NCI-H1105 (cell line): Measurements from ENCODE around the gene MSI2.

ENCODE experiments used
- DNase-seq: peaks from one replicate; lab custom pipeline; 2025; lab: John Stamatoyannopoulos, UW

Gene MSI2

DNA sequence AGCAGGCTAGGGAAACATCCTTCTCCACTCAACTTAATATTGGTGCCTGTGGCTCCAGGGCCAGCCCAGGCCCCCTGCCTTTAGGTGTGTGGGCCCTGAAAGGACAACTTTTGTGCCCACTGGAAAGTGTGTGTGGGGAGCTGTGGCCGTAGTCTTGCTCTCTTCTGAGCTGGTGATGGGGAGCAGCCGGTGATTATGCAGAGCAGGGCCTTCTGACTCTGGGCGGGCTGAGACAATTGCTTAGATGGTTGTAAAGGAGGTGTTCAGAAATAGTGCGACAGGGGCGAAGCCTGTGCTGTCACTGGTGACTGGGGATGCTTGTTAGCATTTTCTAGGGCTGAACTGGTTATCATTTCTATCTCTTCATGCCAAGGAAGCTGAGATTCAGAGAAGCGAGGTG lies 62.6 kb downstream of the MSI2 start:
- DNase-seq, result no peak

- DNase-seq, result no peak
Observed at GRCh38 chr17:57319806-57320205, 63.5 kb downstream of the MSI2 start.

DNA sequence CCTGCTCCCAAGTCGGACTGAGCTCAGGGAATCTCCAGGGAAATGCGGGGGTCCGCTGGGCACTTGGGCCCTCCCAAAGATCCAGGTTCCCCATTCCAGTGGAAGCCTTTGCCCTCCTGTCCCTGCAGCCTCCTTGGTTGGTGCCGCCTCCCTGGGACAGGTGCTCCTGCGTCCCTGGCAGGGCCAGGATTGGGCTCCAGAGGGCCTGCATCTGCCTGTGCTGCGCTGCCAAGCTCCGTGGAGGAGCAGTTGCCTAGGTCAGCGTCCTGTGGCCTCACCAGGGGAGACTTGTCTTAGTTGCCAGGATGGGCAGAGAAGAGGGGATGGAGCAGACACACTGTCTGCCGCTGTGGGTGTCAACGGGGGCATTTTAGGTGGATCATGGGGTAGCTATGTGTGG lies 67.1 kb downstream of the MSI2 start:
- DNase-seq, result no peak

DNA sequence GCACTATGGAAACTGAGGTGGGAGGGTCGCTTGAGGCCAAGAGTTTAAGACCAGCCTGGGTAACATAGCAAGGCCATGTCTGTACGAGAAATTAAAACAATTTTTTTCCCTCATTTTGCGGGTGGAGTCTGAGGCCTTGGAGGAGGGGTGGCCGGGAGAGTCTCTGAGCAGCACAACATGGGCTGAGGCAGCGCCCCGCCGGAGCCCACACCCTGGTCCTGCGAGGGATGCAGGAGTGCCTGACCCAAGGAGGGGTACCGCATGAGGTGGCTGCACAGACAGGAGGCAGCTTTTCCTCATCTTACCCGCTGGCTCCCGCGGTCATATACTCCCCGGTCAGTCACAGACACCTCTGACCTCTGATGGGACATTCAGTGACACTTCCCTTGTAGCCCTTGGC lies 67.7 kb downstream of the MSI2 start:
- DNase-seq, result no peak

- DNase-seq, result no peak
Observed at GRCh38 chr17:57324631-57325030, 68.3 kb downstream of the MSI2 start.

DNA sequence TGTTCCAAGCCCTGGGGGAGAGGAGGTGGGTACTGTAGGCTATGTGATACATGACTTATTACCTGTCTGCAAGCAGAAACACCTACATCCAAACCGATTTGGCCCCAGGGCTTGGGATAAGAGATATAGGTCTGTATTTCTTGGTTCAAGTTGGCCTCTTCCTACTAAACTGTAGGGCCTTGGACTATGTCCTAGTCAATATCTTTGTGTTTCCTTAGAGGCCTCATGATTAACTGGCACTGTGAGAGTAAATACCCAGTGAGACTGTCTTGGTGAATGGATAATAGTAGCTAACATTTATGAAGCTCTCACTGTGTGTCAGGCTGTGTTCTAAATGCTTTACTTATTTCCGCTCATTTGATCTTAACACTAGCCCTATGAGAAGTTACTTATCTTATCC lies 70.0 kb downstream of the MSI2 start:
- no peak for DNase-seq

- no peak for DNase-seq
Observed at GRCh38 chr17:57326764-57327163, 70.4 kb downstream of the MSI2 start.

DNA sequence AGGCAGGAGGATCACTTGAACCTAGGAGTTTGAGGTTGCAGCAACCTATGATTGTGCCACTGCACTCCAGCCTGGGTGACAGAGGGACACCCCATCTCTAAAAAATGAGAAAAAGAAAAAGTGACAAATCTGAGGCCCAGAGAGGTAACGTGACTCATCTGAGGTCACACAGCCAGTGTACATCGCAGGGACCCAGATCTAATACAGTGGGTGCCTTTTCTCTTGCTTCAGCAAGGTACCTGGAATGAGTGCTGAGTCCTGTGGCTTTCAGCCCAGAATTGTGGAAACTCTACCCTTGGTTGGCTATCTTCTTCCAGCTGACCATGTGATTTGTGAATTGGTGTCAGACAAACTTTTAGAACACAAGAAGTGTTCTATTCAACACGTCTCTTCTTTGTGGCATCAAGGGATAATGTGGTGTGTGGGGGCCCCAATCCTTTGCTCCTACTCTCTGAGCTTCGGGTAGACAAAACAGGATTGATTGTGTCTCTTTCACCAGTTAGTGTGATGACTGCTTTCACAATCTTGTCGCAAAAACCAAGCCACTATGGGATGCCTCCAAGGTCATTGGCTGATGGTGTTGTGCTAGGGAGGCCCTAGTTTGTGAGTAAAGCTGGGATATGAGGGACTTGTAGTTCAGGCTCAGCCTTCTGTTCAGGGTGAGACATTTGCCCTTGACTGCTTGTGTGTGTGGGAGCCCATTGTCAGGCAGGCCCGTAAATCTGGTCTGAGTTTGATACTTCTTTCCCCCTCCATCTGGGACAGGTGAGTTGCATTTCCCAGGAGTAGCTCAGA lies 71.0 kb downstream of the MSI2 start:
- no peak for DNase-seq

GRCh38 chr17:57328109-57328882 lies 72.0 kb downstream of the MSI2 start:
- no peak for DNase-seq

DNA sequence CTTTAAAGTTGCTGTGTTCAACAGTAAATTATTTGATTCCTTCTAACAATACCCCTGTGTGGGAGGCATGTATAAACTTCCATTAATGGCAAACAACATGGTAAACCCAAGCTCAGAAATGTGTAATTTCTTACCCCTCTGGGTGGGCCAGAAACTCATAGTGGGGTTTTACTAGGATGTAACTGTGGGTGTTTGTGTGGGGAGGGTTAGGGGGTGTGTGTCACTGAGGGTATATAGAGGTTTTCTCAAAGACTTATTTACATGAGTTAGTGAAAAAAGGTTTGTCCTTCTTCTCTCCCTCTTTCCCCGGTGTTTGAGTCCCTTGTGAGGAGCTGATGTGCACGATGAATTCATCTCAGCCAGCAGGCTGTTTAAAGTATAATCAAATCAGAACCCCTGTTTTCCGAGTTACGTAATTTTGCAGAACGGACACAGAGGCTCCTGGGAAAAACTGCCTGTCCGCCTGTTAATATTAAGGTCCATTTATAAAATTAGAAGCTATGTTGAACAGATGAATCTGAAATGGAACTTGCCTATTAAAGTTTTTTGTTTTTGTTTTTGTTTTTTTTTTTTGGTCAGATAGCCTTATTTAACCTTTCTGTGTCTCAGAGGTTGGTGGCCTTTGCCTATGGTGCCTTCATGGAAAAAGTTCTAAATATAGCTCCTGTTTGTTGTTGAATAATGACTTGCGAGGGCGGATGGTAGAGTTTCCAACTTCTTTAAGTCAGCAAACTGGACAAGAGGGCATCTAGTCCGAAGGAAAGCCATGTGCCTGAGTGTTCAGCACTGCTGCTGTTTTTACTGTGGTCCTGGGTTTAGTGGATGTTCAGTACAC lies 73.3 kb downstream of the MSI2 start:
- DNase-seq, result no peak

DNA sequence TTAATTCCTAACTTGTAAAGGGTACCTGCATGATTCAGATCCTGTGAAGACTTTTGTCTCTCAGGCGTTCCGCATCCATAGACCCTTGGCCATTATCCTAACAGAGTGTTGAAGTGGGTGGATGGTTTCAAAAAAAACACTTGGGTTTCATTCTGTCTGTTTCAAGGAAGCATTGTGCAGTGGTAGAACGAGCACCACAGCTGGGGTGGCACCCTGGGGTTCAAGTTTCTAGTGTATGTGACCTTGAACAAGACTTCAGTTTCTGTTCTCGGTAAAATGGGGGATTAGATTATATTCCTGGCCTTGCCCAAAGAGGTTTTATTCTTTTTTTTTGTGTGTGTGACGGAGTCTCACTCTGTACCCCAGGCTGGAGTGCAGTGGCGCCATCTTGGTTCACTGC lies 74.3 kb downstream of the MSI2 start:
- no peak for DNase-seq

DNA sequence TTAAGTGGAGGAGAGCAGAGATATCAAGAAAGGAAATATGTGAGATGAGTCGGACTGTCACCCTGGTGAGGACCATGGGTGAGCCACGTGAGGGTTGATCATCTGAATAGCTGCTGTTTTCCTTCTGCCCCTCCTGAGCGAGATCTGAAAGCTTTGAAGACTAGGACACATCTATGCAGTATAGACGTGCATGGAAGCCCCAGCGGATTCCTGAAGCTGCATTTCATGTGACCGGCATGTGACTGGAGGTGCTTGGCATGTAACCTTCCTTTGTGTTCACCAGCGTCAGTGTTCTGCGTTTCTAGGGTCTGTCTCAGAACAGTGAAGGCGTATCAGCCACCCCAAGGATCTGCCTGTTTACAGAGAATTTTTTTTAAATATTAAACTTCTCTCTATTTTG lies 75.1 kb downstream of the MSI2 start:
- DNase-seq, result no peak

DNA sequence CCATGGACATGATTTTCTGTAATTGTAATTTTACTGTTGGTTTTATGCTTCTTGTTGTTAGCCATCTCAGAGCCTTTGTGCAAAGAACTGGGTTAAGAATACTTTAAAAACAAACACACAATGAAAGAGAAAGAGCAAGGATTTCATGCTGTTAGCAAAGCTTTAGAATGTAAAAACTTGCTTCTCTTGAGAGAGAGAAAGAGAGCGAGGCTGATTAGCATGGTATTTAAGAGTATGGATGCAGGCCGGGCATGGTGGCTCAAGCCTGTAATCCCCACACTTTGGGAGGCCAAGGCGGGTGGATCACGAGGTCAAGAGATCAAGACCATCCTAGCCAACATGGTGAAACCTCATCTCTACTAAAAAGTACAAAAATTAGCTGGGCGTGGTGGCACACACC lies 76.2 kb downstream of the MSI2 start:
- no peak for DNase-seq

DNA sequence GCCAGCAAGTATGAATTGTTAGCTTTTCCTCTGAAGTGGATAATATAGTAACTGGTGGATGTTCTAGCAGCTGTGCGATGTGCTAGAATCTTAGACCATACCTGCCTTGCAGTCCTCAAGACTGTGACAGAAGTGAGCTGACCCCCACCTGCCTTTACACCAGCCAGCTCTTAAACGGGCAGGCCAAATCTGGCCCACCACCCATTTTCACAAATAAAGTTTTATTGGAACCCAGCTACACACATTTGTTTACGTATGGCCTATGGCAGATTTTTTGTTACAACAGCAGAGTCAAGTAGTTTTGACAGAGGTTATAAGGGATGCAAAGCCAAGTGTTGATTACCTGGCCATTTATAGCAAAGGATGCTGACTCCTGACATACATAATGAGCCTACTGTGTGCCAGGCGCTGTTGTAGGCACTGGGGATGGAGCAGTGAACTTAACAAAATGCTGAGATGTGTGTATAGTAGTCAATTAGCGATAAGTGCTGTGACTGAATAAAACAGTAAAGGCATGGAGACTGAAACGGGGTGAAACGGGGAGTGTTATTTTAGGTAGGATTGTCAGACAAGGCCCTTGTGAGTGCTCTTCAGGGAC lies 79.0 kb downstream of the MSI2 start:
- no peak for DNase-seq

- DNase-seq, result peak; percentile 71
Observed at GRCh38 chr17:57337390-57337789, 81.1 kb downstream of the MSI2 start.

- no peak for DNase-seq
Observed at GRCh38 chr17:57338257-57338914, 82.1 kb downstream of the MSI2 start.

DNA sequence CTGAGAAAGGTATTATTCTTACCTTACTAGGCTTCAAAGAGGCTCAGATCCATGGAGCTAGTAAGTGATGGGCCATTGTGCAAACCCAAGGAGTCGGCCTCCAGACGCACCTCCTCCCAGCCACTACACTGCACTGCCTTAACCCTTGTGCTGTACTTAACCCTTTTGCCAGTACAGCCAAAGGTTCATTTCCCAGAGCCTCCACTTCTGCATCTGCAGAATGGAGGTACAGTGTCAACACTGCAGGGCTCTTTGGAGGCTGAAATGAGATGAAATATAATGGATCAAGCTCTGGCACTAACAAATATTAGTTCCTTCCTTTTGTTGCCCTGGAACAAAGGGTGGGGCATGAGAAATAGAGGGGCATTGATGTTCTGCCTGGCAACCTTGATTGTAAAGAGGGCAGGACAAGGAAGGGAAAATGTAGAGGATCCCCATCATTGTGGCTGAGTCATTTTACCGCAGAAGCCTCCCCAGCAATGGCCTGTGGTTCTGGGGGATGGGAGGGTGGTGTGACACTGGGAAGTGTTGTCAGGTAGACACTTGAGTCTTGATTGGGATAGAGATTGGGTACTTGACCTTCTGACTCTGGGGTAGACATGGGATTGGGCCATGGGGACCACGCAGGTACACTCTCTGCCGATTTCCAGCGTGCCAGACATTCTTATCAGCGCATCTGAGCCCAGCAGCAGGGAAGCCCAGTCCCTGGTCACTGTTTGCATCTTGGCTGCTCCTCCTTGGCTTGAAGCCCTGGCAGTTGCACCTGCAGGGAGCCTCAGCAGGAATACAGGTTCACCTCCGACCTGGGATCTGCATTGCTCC lies 84.0 kb downstream of the MSI2 start:
- DNase-seq, result no peak

GRCh38 chr17:57341611-57342540 lies 85.6 kb downstream of the MSI2 start:
- no peak for DNase-seq

GRCh38 chr17:57342963-57343589 lies 86.8 kb downstream of the MSI2 start:
- DNase-seq, result no peak
